H1 (cell line): ENCODE results near the gene CWH43. TPM values are rescaled to one million over a fixed set of nuclear protein-coding genes. Genes with fewer than 3 reads are reported as not detected.

Experiments
- ASH2L ChIP-seq: fragments of 200-600, 300-600 bp; sonication (generic); IDR thresholded peaks from one replicate; pipeline ENCODE4 v1.7.1; 2017; ENCODE audit warnings: low read length
- CREB1 ChIP-seq: IDR thresholded peaks from 2 replicates; pipeline ENCODE4 v1.6.1; 2012; ENCODE audit warnings: inconsistent platforms
- EGR1 ChIP-seq: IDR thresholded peaks from 2 replicates; pipeline ENCODE4 v1.6.1; 2011; ENCODE audit warnings: low read depth, low read length, borderline replicate concordance
- FOSL1 ChIP-seq: IDR thresholded peaks from 2 replicates; pipeline ENCODE4 v1.6.1; 2011; ENCODE audit warnings: mild to moderate bottlenecking, low read depth, low read length, moderate library complexity; ENCODE audit not compliant: insufficient read depth
- GABPA ChIP-seq: IDR thresholded peaks from 2 replicates; pipeline ENCODE4 v1.6.1; 2011; ENCODE audit warnings: mild to moderate bottlenecking, low read length, moderate library complexity, borderline replicate concordance; ENCODE audit not compliant: insufficient read depth
- GTF2F1 ChIP-seq: IDR thresholded peaks from 2 replicates; pipeline ENCODE4 v1.6.1; 2012; ENCODE audit warnings: low read depth, low read length, improper control_type of control experiment, borderline replicate concordance
- KDM5A ChIP-seq: fragments of 200-600 bp; IDR thresholded peaks from 2 replicates; pipeline ENCODE4 v1.7.1; 2012; ENCODE audit warnings: mild to moderate bottlenecking, low read length, inconsistent platforms, mixed read lengths
- PHF8 ChIP-seq: fragments of 200-600 bp; sonication (generic); conservative IDR thresholded peaks from 2 replicates; pipeline ENCODE4 v1.7.1; 2012; ENCODE audit warnings: low read depth, mild to moderate bottlenecking, inconsistent platforms, low read length, moderate library complexity
- POLR2AphosphoS5 ChIP-seq: IDR thresholded peaks from 2 replicates; pipeline ENCODE4 v1.6.1; 2011; ENCODE audit warnings: low read depth, low read length
- RAD21 ChIP-seq, 2 experiments: IDR thresholded peaks in 1 of 2; conservative IDR thresholded peaks in 1 of 2; 2 replicates each; pipeline ENCODE4 v1.6.1; 2011; ENCODE audit warnings: low read depth in 2 of 2, low read length in 2 of 2, improper control_type of control experiment in 1 of 2, inconsistent platforms in 1 of 2, mild to moderate bottlenecking in 1 of 2, moderate library complexity in 1 of 2
- SIRT6 ChIP-seq: IDR thresholded peaks from one replicate; pipeline ENCODE4 v1.7.1; 2012; ENCODE audit warnings: low read length, inconsistent platforms
- SP1 ChIP-seq: IDR thresholded peaks from 2 replicates; pipeline ENCODE4 v1.6.1; 2011; ENCODE audit warnings: low read depth, low read length
- SUZ12 ChIP-seq: fragments of 200-600 bp; sonication (generic); IDR thresholded peaks from 2 replicates; pipeline ENCODE4 v1.6.1; 2012; ENCODE audit warnings: mild to moderate bottlenecking, inconsistent platforms, low read length, moderate library complexity, mixed read lengths
- TBP ChIP-seq: IDR thresholded peaks from 2 replicates; pipeline ENCODE4 v1.6.1; 2011; ENCODE audit warnings: low read depth, low read length, improper control_type of control experiment
- TEAD4 ChIP-seq: IDR thresholded peaks from 2 replicates; pipeline ENCODE4 v1.6.1; 2012; ENCODE audit warnings: low read depth, low read length, inconsistent platforms, mixed read lengths
- USF2 ChIP-seq: IDR thresholded peaks from 2 replicates; pipeline ENCODE4 v1.6.1; 2011; ENCODE audit warnings: low read length, improper control_type of control experiment
- polyA plus RNA-seq, 7 experiments: library from polyadenylated mRNA; depleted of rRNA in 3 of 7; stranded (reverse) in 5 of 7; unstranded in 2 of 7; fragments of >200 nt in 5 of 7; fragments of 200-250 nt in 2 of 7; gene quantifications; 1 replicate in 5 of 7; 2 replicates in 1 of 7; 4 replicates in 1 of 7; pipeline versions ENCODE4 v1.2.1 to v1.2.3, GENCODE V29; 2011 to 2013; ENCODE audit warnings: missing spikeins in 2 of 7, mixed read lengths in 2 of 7
- total RNA-seq: library from RNA; stranded (reverse); fragmentation: NEBNext Ultra II Directional; extraction: Animal tissue kit (Norgen Biotek cat#: 25700); gene quantifications from 2 replicates; pipeline ENCODE4 v1.2.1, GENCODE V29; 2021

Gene CWH43
- total and polyA plus RNA-seq, 2 of the 8 experiments (the other 6 are each of a cell fraction or from before 2014, with no cell fraction given), result not detected

- TF ChIP-seq RAD21 (IDR thresholded peaks at IDR 0.05 in 1 of 2, conservative IDR thresholded peaks at IDR 0.05 in 1 of 2; ENCODE audit: low read depth in 2 of 2, low read length in 2 of 2) (peak; percentile 52 to 60), GABPA (no peak), FOSL1 (no peak), PHF8 (no peak), CREB1 (no peak), GTF2F1 (no peak), TEAD4 (no peak), SP1 (no peak), POLR2AphosphoS5 (no peak), ASH2L (peak; percentile 35), KDM5A (no peak), SUZ12 (peak; percentile 69), SIRT6 (no peak), TBP (no peak; the same call in 1 of the 2 replicates), EGR1 (no peak), USF2 (no peak)
- TF ChIP-seq, all 59 proteins: peak for 6
Observed at GRCh38 chr4:48985976-48986653, at the start of gene CWH43 (continued).
